IPS-15b (cell line): Measurements from ENCODE around the gene STAT6.
"Not testable (repeated sequence)": the region's sequence is repeated elsewhere in the genome, so short reads cannot be mapped to it uniquely, and the experiment has no call there.

Experiments used
- H3K27me3 ChIP-seq: one replicate; pipeline ENCODE4 v1.6.1; 2013; ENCODE audit warnings: low read length; ENCODE audit not compliant: control insufficient read depth, insufficient read depth
- H3K36me3 ChIP-seq: one replicate; pipeline ENCODE4 v1.6.1; 2013; ENCODE audit warnings: low read length; ENCODE audit not compliant: control insufficient read depth, insufficient read depth
- H3K4me1 ChIP-seq: one replicate; pipeline ENCODE4 v1.6.1; 2013; ENCODE audit warnings: mild to moderate bottlenecking, low read length; ENCODE audit not compliant: control insufficient read depth, insufficient read depth
- H3K4me3 ChIP-seq: one replicate; pipeline ENCODE4 v1.5.1; 2013; ENCODE audit warnings: low read depth, low read length
- H3K9ac ChIP-seq: one replicate; pipeline ENCODE4 v1.6.1; 2013; ENCODE audit warnings: low read depth, mild to moderate bottlenecking, low read length
- H3K9me3 ChIP-seq: one replicate; pipeline ENCODE4 v1.6.1; 2013; ENCODE audit warnings: mild to moderate bottlenecking, low read length; ENCODE audit not compliant: control insufficient read depth, insufficient read depth

The STAT6 gene

GRCh38 chr12:57063991-57064685 lies 47.0 kb downstream of the STAT6 start:
- Histone ChIP-seq H3K4me1 (no peaks in the 10 kb centered on the region), H3K4me3 (no peak overlapping the region), H3K9ac (no peak overlapping the region), H3K36me3 (peaks cover 25% of the 10 kb centered on the region), H3K27me3 (no peaks in the 10 kb centered on the region), H3K9me3 (no peaks in the 10 kb centered on the region)

GRCh38 chr12:57058454-57058853 lies 52.7 kb downstream of the STAT6 start:
- Histone ChIP-seq H3K4me1 (no peaks in the 10 kb centered on the region), H3K27me3 (no peaks in the 10 kb centered on the region), H3K9me3 (no peaks in the 10 kb centered on the region), H3K36me3 (peaks cover 38% of the 10 kb centered on the region), H3K4me3 (no peak overlapping the region), H3K9ac (no peak overlapping the region)

GRCh38 chr12:57057067-57057751 lies 54.0 kb downstream of the STAT6 start:
- Histone ChIP-seq H3K4me3 (no peak overlapping the region), H3K36me3 (peaks cover 33% of the 10 kb centered on the region), H3K9me3 (no peaks in the 10 kb centered on the region), H3K4me1 (no peaks in the 10 kb centered on the region), H3K9ac (no peak overlapping the region), H3K27me3 (no peaks in the 10 kb centered on the region)

- peaks cover 32% of the 10 kb centered on the region for H3K36me3 ChIP-seq
- no peaks in the 10 kb centered on the region for H3K9me3 ChIP-seq
- no peak overlapping the region for H3K9ac ChIP-seq
- H3K4me1 ChIP-seq, result no peaks in the 10 kb centered on the region
- H3K27me3 ChIP-seq, result no peaks in the 10 kb centered on the region
- no peak overlapping the region for H3K4me3 ChIP-seq
Observed at GRCh38 chr12:57055824-57056223, 55.3 kb downstream of the STAT6 start.

- not testable (repeated sequence) for H3K9ac ChIP-seq, H3K4me1 ChIP-seq, H3K4me3 ChIP-seq, H3K9me3 ChIP-seq, H3K27me3 ChIP-seq
- peaks cover 14% of the 10 kb centered on the region for H3K36me3 ChIP-seq
Observed at GRCh38 chr12:57053901-57054300, 57.3 kb downstream of the STAT6 start.

- H3K4me3 ChIP-seq, H3K9me3 ChIP-seq, H3K36me3 ChIP-seq, H3K27me3 ChIP-seq, H3K9ac ChIP-seq, H3K4me1 ChIP-seq: not testable (repeated sequence)
Observed at GRCh38 chr12:57053146-57053545, 58.0 kb downstream of the STAT6 start.

- no peaks in the 10 kb centered on the region for H3K9me3 ChIP-seq
- H3K27me3 ChIP-seq, result no peaks in the 10 kb centered on the region
- H3K9ac ChIP-seq, result no peak overlapping the region
- H3K4me3 ChIP-seq, result no peak overlapping the region
- no peaks in the 10 kb centered on the region for H3K36me3 ChIP-seq
- no peaks in the 10 kb centered on the region for H3K4me1 ChIP-seq
Observed at GRCh38 chr12:57051011-57051410, 60.2 kb downstream of the STAT6 start.

GRCh38 chr12:57049890-57050289 lies 61.3 kb downstream of the STAT6 start, which contains the start of gene MYO1A:
TSS of gene MYO1A (minus strand) at chr12:57050129. CDS start at chr12:57048323, 1,806 bp downstream.
- Histone ChIP-seq H3K9me3 (no peaks in the 10 kb centered on the region), H3K9ac (no peak within 1 kb of the TSS), H3K27me3 (no peaks in the 10 kb centered on the region), H3K36me3 (no peaks in the 10 kb centered on the region), H3K4me1 (no peaks in the 10 kb centered on the region), H3K4me3 (no peak within 1 kb of the TSS)

GRCh38 chr12:57049119-57049446 lies 62.1 kb downstream of the STAT6 start:
- H3K9me3 ChIP-seq, result no peaks in the 10 kb centered on the region
- H3K4me1 ChIP-seq, result no peaks in the 10 kb centered on the region
- no peaks in the 10 kb centered on the region for H3K27me3 ChIP-seq
- no peak overlapping the region for H3K4me3 ChIP-seq
- no peak overlapping the region for H3K9ac ChIP-seq
- no peaks in the 10 kb centered on the region for H3K36me3 ChIP-seq

GRCh38 chr12:57048423-57049118 lies 62.6 kb downstream of the STAT6 start:
- Histone ChIP-seq H3K4me1 (no peaks in the 10 kb centered on the region), H3K36me3 (no peaks in the 10 kb centered on the region), H3K9me3 (no peaks in the 10 kb centered on the region), H3K9ac (no peak overlapping the region), H3K4me3 (no peak overlapping the region), H3K27me3 (no peaks in the 10 kb centered on the region)

GRCh38 chr12:57047981-57048380 lies 63.2 kb downstream of the STAT6 start:
- H3K4me1 ChIP-seq, result no peaks in the 10 kb centered on the region
- H3K9me3 ChIP-seq, result no peaks in the 10 kb centered on the region
- no peaks in the 10 kb centered on the region for H3K36me3 ChIP-seq
- no peaks in the 10 kb centered on the region for H3K27me3 ChIP-seq
- no peak overlapping the region for H3K9ac ChIP-seq
- H3K4me3 ChIP-seq, result no peak overlapping the region
